GM18519 (cell line): ENCODE measurements around the gene CSDE1.

Experiments used
- ATAC-seq: cut with Tn5 transposase; IDR thresholded peaks from one replicate; pipeline ENCODE4 v1.9.1; 2021; ENCODE audit warnings: mild to moderate bottlenecking, moderate library complexity; ENCODE audit not compliant: unreplicated experiment, low FRiP score

Gene CSDE1

DNA sequence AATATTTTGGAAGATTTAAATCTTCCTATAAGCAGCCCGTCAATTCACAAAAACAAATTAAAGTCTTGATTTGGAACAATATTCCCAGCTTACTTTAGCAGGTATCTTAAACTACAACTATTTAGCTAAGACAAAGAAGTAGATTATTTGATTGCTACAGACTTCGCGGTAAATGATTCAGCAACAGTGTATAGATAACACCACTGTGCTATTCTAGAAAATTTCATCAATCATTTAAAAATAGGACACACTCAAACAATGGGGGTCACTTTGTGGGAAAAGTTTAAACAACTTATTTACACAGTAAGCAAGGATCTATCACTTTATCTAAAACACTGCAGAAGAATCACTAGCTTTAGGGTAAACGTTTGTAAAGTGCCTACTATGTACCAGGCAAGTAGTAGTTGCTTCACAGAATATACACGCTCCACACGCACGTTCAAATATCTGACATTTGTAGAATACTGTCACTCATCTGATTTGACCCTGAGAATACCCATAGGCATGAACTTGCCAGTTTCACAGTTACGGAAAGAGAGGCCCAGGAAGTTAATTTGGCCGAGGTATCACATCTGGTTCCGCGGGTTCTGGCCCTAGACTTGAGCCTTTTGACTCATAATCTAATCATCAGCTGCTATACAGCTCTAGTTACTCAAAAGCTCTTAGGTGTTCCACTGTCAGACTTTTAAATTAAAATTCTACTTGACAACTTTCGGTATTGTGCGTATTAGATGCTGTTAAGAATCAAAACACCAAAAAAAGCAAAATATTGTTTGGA is 88.8 kb downstream of the CSDE1 start:
- ATAC-seq: no peak

DNA sequence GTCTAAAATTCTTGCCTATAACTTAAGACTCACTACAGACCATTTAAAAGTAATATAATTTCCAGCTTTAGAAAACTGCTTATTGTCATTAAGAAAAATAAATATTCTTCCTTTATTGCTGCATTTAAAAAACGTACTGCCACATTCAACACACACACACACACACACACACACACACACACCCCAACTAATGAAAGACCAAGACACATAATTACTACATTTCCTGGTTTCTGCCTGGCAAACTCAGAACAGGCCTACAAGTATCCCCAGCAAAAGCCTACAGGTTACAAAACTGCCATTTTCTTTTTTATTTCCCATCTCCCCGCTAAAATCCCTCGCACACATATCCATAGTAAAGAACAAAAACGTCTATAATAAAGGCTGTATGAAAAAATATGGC is 89.4 kb downstream of the CSDE1 start:
- ATAC-seq: no peak

DNA sequence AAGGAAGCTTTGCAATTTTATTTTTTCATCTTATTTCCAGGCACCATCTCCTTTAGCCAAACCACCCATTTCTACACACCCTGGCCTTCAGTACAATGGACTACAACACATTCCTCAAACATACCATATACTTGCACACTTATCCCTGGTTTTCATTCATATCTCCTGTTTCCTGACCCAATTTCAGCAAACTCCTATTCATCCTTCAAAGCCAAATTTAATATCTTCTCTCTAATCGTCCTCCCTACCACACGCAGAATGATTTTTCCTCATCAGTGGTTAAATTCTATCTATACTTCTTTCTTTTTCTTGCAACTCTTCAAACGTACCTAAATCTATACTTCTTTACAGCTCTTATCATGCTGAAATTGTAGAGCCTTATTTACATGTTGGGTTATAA is 90.8 kb downstream of the CSDE1 start:
- no peak for ATAC-seq
